Astrocyte (in vitro differentiated cells and primary cell): Measurements from ENCODE around the gene KLF9. TPM values are rescaled to one million over a fixed set of nuclear protein-coding genes. Genes with fewer than 3 reads are reported as not detected.

Source experiments
- DNase-seq: peaks from one replicate; pipeline ENCODE4 v3.0.0-alpha.2; 2010; ENCODE audit warnings: low read depth
- FAIRE-seq: peaks from 2 replicates; lab custom pipeline; 2011; peaks lifted over from hg19 to GRCh38; lab: Jason Lieb, UNC
- H2AFZ ChIP-seq: 2 replicates; pipeline ENCODE4 v1.6.0; 2012; ENCODE audit warnings: low read depth, low read length, inconsistent platforms
- H3K27ac ChIP-seq: 2 replicates; pipeline ENCODE4 v1.5.1; 2011; ENCODE audit warnings: low read depth, low read length, inconsistent platforms
- H3K27me3 ChIP-seq: 2 replicates; pipeline ENCODE4 v1.6.0; 2011; ENCODE audit warnings: low read length, inconsistent platforms; ENCODE audit not compliant: insufficient read depth
- H3K36me3 ChIP-seq: 2 replicates; pipeline ENCODE4 v1.5.1; 2011; ENCODE audit warnings: low read length, inconsistent platforms; ENCODE audit not compliant: insufficient read depth
- H3K4me1 ChIP-seq: 2 replicates; pipeline ENCODE4 v1.5.1; 2011; ENCODE audit warnings: low read length, inconsistent platforms; ENCODE audit not compliant: insufficient read depth
- H3K4me2 ChIP-seq: 2 replicates; pipeline ENCODE4 v1.6.0; 2012; ENCODE audit warnings: low read length, inconsistent platforms
- H3K4me3 ChIP-seq: 2 replicates; pipeline ENCODE4 v1.5.1; 2011; ENCODE audit warnings: low read depth, mild to moderate bottlenecking, low read length, inconsistent platforms; ENCODE audit not compliant: insufficient read depth
- H3K79me2 ChIP-seq: 2 replicates; pipeline ENCODE4 v1.6.0; 2012; ENCODE audit warnings: mild to moderate bottlenecking, low read length, inconsistent platforms; ENCODE audit not compliant: insufficient read depth
- H3K9ac ChIP-seq: 2 replicates; pipeline ENCODE4 v1.6.0; 2012; ENCODE audit warnings: mild to moderate bottlenecking, low read length, inconsistent platforms
- H3K9me3 ChIP-seq: 2 replicates; pipeline ENCODE4 v1.5.1; 2012; ENCODE audit warnings: low read depth, mild to moderate bottlenecking, low read length, inconsistent platforms; ENCODE audit not compliant: insufficient read depth
- H4K20me1 ChIP-seq: 2 replicates; pipeline ENCODE4 v1.6.0; 2012; ENCODE audit warnings: low read length, inconsistent platforms; ENCODE audit not compliant: insufficient read depth
- H3K27ac Mint-ChIP-seq: one replicate; pipeline ENCODE4 v1.8.0; 2021; ENCODE audit warnings: mild to moderate bottlenecking, mixed read lengths; ENCODE audit not compliant: unreplicated experiment
- H3K27me3 Mint-ChIP-seq: one replicate; pipeline ENCODE4 v1.8.0; 2021; ENCODE audit warnings: low read depth, mixed read lengths; ENCODE audit not compliant: unreplicated experiment
- H3K36me3 Mint-ChIP-seq: one replicate; pipeline ENCODE4 v1.8.0; 2021; ENCODE audit warnings: low read depth, mixed read lengths; ENCODE audit not compliant: unreplicated experiment
- H3K4me1 Mint-ChIP-seq: one replicate; pipeline ENCODE4 v1.8.0; 2021; ENCODE audit warnings: low read depth, mixed read lengths; ENCODE audit not compliant: unreplicated experiment
- H3K4me3 Mint-ChIP-seq: one replicate; pipeline ENCODE4 v1.8.0; 2021; ENCODE audit warnings: mild to moderate bottlenecking, moderate library complexity, mixed read lengths; ENCODE audit not compliant: unreplicated experiment
- H3K9me3 Mint-ChIP-seq: one replicate; pipeline ENCODE4 v1.8.0; 2021; ENCODE audit warnings: mild to moderate bottlenecking, mixed read lengths; ENCODE audit not compliant: unreplicated experiment
- CTCF ChIP-seq: IDR thresholded peaks from 2 replicates; pipeline ENCODE4 v1.5.1; 2011; ENCODE audit warnings: low read depth, mild to moderate bottlenecking, inconsistent platforms, low read length, moderate library complexity; ENCODE audit not compliant: insufficient read depth
- EZH2 ChIP-seq: IDR thresholded peaks from 2 replicates; pipeline ENCODE4 v1.6.1; 2012; ENCODE audit warnings: mild to moderate bottlenecking, low read length, inconsistent platforms; ENCODE audit not compliant: insufficient read depth
- total RNA-seq: library from RNA; stranded (reverse); gene quantifications from 2 replicates; pipeline ENCODE4 v1.2.1, GENCODE V29; 2021

KLF9 gene
- total RNA-seq, 1 donor from 2014 or later: 4.9 TPM

GRCh38 chr9:70400107-70400892, 14.2 kb downstream of the KLF9 start:
- H4K20me1 ChIP-seq: peaks cover 73% of the 10 kb centered on the region
- H3K4me1 ChIP-seq: no peaks in the 10 kb centered on the region
- Mint-ChIP-seq H3K27ac (no peak overlapping the region), H3K9me3 (no peaks in the 10 kb centered on the region), H3K36me3 (no peaks in the 10 kb centered on the region), H3K4me3 (no peak overlapping the region), H3K27me3 (peaks cover 6% of the 10 kb centered on the region), H3K4me1 (no peaks in the 10 kb centered on the region)
- H3K36me3 ChIP-seq: no peaks in the 10 kb centered on the region
- TF ChIP-seq CTCF: no peak
- no peak for TF ChIP-seq EZH2
- H3K4me3 ChIP-seq: no peak overlapping the region
- peaks cover 89% of the 10 kb centered on the region for H3K79me2 ChIP-seq
- H3K9ac ChIP-seq: no peak overlapping the region
- FAIRE-seq (no peak), DNase-seq (no peak)
- no peak overlapping the region for H3K27ac ChIP-seq
- no peak overlapping the region for H2AFZ ChIP-seq
- no peaks in the 10 kb centered on the region for H3K27me3 ChIP-seq
- no peaks in the 10 kb centered on the region for H3K9me3 ChIP-seq
- no peak overlapping the region for H3K4me2 ChIP-seq

- Mint-ChIP-seq H3K27ac (no peak overlapping the region), H3K4me3 (no peak overlapping the region), H3K36me3 (no peaks in the 10 kb centered on the region), H3K4me1 (no peaks in the 10 kb centered on the region), H3K27me3 (peaks cover 6% of the 10 kb centered on the region), H3K9me3 (no peaks in the 10 kb centered on the region)
- TF ChIP-seq CTCF: no peak
- no peak for TF ChIP-seq EZH2
- Histone ChIP-seq H3K4me2 (no peak overlapping the region), H3K79me2 (peaks cover 89% of the 10 kb centered on the region), H3K4me3 (no peak overlapping the region), H3K9me3 (no peaks in the 10 kb centered on the region), H2AFZ (no peak overlapping the region), H3K27me3 (no peaks in the 10 kb centered on the region), H3K4me1 (no peaks in the 10 kb centered on the region), H3K27ac (no peak overlapping the region), H3K36me3 (no peaks in the 10 kb centered on the region), H4K20me1 (peaks cover 82% of the 10 kb centered on the region), H3K9ac (no peak overlapping the region)
- no peak for DNase-seq
- no peak for FAIRE-seq
These were observed 15.3 kb downstream of the KLF9 start for GRCh38 chr9:70399141-70399540.

- Mint-ChIP-seq H3K4me1 (no peaks in the 10 kb centered on the region), H3K9me3 (no peaks in the 10 kb centered on the region), H3K27me3 (peaks cover 11% of the 10 kb centered on the region), H3K36me3 (no peaks in the 10 kb centered on the region), H3K27ac (no peak overlapping the region), H3K4me3 (no peak overlapping the region)
- H3K27ac ChIP-seq: no peak overlapping the region
- no peak overlapping the region for H2AFZ ChIP-seq
- H3K9me3 ChIP-seq: no peaks in the 10 kb centered on the region
- H3K4me2 ChIP-seq: no peak overlapping the region
- H3K79me2 ChIP-seq: peaks cover 89% of the 10 kb centered on the region
- DNase-seq (no peak), FAIRE-seq (no peak)
- no peaks in the 10 kb centered on the region for H3K27me3 ChIP-seq
- H3K9ac ChIP-seq: no peak overlapping the region
- no peaks in the 10 kb centered on the region for H3K4me1 ChIP-seq
- no peak overlapping the region for H3K4me3 ChIP-seq
- H3K36me3 ChIP-seq: no peaks in the 10 kb centered on the region
- H4K20me1 ChIP-seq: peaks cover 82% of the 10 kb centered on the region
- TF ChIP-seq EZH2 (no peak), CTCF (no peak)
These were observed 16.3 kb downstream of the KLF9 start for GRCh38 chr9:70398145-70398556.
